Left ventricle myocardium inferior (tissue), 1 donor: ENCODE results near the gene PROS1. TPM values are rescaled to one million over a fixed set of nuclear protein-coding genes. Genes with fewer than 3 reads are reported as not detected.
"Not testable (repeated sequence)": the region's sequence is repeated elsewhere in the genome, so short reads cannot be mapped to it uniquely, and the experiment has no call there.

Source experiments
- DNase-seq: peaks from one replicate; pipeline ENCODE4 v3.0.0-alpha.2; 2020
- H3K27ac ChIP-seq: fragments of 200-600 bp; replicated peaks from 2 replicates; pipeline ENCODE4 v1.8.0; 2021
- H3K27me3 ChIP-seq: fragments of 200-600 bp; 2 replicates; pipeline ENCODE4 v1.8.0; 2021; ENCODE audit warnings: low read depth
- H3K36me3 ChIP-seq: fragments of 200-600 bp; 2 replicates; pipeline ENCODE4 v1.8.0; 2021
- H3K4me1 ChIP-seq: fragments of 200-600 bp; 2 replicates; pipeline ENCODE4 v1.8.0; 2021
- H3K4me3 ChIP-seq: fragments of 200-600 bp; 2 replicates; pipeline ENCODE4 v1.8.0; 2021; ENCODE audit warnings: mild to moderate bottlenecking, moderate library complexity
- H3K9me3 ChIP-seq: fragments of 200-600 bp; replicated peaks from 2 replicates; pipeline ENCODE4 v1.8.0; 2021
- CTCF ChIP-seq: fragments of 200-600 bp; IDR thresholded peaks from 2 replicates; pipeline ENCODE4 v1.8.0; 2021; ENCODE audit warnings: antibody characterized with exemption, mild to moderate bottlenecking, borderline replicate concordance
- intact Hi-C: fragments of 100-400 bp; cut with micrococcal nuclease; formaldehyde crosslinking; loops from one replicate; pipeline ENCODE4 v1.11.0; 2022
- total RNA-seq: library from RNA; stranded (reverse); fragmentation: NEBNext Ultra II Directional; extraction: Animal tissue kit (Norgen Biotek cat#: 25700); gene quantifications from one replicate; pipeline ENCODE4 v1.2.1, GENCODE V29; 2021
- donor health status: DM: no; HTN: yes; CAD: no; lungs with severe emphysema.

PROS1 gene
- total RNA-seq, 1 donor from 2014 or later, result 48.3 TPM

GRCh38 chr3:93907132-93907531 is 66.6 kb downstream of the PROS1 start:
- DNase-seq, result no peak
- Histone ChIP-seq H3K4me1 (no peaks in the 10 kb centered on the region), H3K27ac (no peak overlapping the region), H3K9me3 (peaks cover 9% of the 10 kb centered on the region), H3K4me3 (no peak overlapping the region), H3K36me3 (peaks cover 3% of the 10 kb centered on the region), H3K27me3 (no peaks in the 10 kb centered on the region)
- TF ChIP-seq CTCF, result no peak
- intact Hi-C loops, result no loop called here

GRCh38 chr3:93906245-93906644 is 67.5 kb downstream of the PROS1 start:
- intact Hi-C loops, result no loop called here
- peak; percentile 24 for TF ChIP-seq CTCF
- DNase-seq, result peak; percentile 57
- Histone ChIP-seq H3K36me3 (peaks cover 6% of the 10 kb centered on the region), H3K4me1 (no peaks in the 10 kb centered on the region), H3K4me3 (no peak overlapping the region), H3K27ac (no peak overlapping the region), H3K27me3 (no peaks in the 10 kb centered on the region), H3K9me3 (no peaks in the 10 kb centered on the region)

- H3K9me3 ChIP-seq, result no peaks in the 10 kb centered on the region
- no peak overlapping the region for H3K4me3 ChIP-seq
- no peak for TF ChIP-seq CTCF
- H3K27ac ChIP-seq, result no peak overlapping the region
- H3K36me3 ChIP-seq, result peaks cover 14% of the 10 kb centered on the region
- no peaks in the 10 kb centered on the region for H3K27me3 ChIP-seq
- intact Hi-C loops, result no loop called here
- no peaks in the 10 kb centered on the region for H3K4me1 ChIP-seq
- DNase-seq, result no peak
Observed at GRCh38 chr3:93904568-93904967, 69.1 kb downstream of the PROS1 start.

GRCh38 chr3:93878250-93879017 is 95.3 kb downstream of the PROS1 start:
- H3K9me3 ChIP-seq, H3K4me3 ChIP-seq, H3K4me1 ChIP-seq, H3K27me3 ChIP-seq, DNase-seq, H3K27ac ChIP-seq, H3K36me3 ChIP-seq, intact Hi-C loops: not testable (repeated sequence)

GRCh38 chr3:93877427-93877826 is 96.3 kb downstream of the PROS1 start:
- H3K27ac ChIP-seq, H3K4me3 ChIP-seq, H3K4me1 ChIP-seq, H3K36me3 ChIP-seq, H3K9me3 ChIP-seq, DNase-seq, H3K27me3 ChIP-seq, intact Hi-C loops: not testable (repeated sequence)

- DNase-seq, H3K9me3 ChIP-seq, intact Hi-C loops, H3K36me3 ChIP-seq, H3K27me3 ChIP-seq, H3K4me3 ChIP-seq, H3K27ac ChIP-seq, H3K4me1 ChIP-seq: not testable (repeated sequence)
Observed at GRCh38 chr3:93873412-93873811, 100.3 kb downstream of the PROS1 start.

GRCh38 chr3:93867425-93867824 is 106.3 kb downstream of the PROS1 start:
- intact Hi-C loops, result no loop called here
- H3K36me3 ChIP-seq, result no peaks in the 10 kb centered on the region

More at GRCh38 chr3:93867425-93867824, 106.3 kb downstream of the PROS1 start:
- no peak for TF ChIP-seq CTCF
- Histone ChIP-seq H3K27me3 (no peaks in the 10 kb centered on the region), H3K4me3 (no peak overlapping the region), H3K27ac (no peak overlapping the region), H3K4me1 (no peaks in the 10 kb centered on the region), H3K9me3 (no peaks in the 10 kb centered on the region)
- DNase-seq, result no peak
